C1 segment of cervical spinal cord (tissue), 14 donors: ENCODE data around the gene WFDC10B.
"Not testable (repeated sequence)": the region's sequence is repeated elsewhere in the genome, so short reads cannot be mapped to it uniquely, and the experiment has no call there.

ENCODE experiments used
- DNase-seq, 14 donors: peaks; one replicate each; lab custom pipeline; 2025; lab: John Stamatoyannopoulos, UW

Gene WFDC10B

GRCh38 chr20:45704969-45705637, at the start of gene WFDC10B:
Gene WFDC10B (minus strand): TSS chr20:45705019. CDS start chr20:45685992, 19,027 bp downstream.
- no peak for DNase-seq

- no peak for DNase-seq
Measured at GRCh38 chr20:45752746-45753145, 47.9 kb upstream of the WFDC10B start.

DNA sequence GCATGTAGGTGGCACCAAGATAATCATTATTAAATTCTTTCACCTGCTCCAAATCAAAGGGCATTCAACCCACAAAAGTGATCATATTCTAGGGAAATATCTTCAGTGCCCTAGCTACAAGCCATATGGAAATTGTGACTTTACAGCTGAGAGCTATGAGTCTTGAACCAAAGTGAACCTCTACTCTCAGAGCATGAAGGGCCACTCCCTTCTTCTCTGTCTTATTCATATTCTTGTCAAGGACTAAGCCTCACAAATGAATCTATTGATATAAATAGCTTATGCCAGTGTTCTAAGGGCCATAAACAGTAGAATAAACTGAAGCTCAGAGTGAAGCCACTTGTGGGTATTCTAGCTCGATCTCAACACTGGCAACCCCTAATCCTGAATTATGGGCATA, 46.9 kb upstream of the WFDC10B start:
- DNase-seq = no peak

DNA sequence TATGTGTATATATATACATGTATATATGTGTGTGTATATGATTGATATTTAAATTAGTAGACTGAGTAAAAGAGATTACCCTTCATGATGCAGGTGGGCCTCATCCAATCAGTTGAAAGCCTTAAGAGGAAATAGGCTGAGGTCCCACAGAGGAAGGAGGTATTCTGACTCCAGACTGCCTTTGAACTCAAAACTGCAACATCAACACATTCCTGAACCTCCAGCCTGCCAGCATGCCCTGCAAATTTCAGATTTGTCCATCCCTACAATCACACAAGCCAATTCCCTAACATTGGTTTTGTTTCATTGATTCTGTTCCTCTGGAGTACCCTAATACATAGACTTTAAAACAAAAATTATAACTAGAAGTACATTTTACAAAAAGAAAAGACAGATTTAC, 40.2 kb upstream of the WFDC10B start:
- DNase-seq = no peak

DNA sequence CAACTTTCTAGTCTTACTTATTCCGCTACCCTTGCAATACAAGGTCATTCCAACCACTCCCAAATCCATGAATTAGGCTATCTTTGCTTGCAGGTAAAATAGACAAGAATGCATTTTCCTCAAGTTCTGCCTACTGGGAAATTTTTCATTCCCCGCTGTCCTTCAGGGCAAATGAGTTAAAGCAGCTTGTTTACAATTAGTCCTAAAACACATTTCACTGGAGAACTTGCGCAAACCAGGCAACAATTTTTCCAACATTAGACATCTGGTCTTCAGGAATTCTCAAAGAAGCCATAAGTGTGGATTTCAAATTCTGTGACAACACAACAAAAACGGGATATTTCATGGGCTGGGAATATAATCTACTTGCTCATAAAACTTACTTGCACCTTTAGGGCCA, 37.8 kb upstream of the WFDC10B start:
- DNase-seq = no peak

DNA sequence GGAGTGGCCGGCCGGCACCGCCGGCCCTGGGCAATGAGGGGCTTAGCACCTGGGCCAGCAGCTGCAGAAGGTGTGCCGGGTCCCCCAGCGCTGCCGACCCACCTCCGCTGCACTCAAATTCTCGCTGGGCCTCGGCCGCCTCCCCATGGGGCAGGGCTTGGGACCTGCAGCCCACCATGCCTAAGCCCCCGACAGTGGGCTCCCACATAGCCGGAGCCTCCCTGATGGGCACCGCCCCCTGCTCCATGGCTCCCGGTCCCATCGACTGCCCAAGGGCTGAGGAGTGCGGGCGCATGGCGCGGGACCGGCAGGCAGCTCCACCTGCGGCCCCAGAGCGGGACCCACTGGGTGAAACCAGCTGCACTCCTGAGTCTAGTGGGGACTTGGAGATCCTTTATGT, 31.2 kb upstream of the WFDC10B start:
- DNase-seq = no peak

DNA sequence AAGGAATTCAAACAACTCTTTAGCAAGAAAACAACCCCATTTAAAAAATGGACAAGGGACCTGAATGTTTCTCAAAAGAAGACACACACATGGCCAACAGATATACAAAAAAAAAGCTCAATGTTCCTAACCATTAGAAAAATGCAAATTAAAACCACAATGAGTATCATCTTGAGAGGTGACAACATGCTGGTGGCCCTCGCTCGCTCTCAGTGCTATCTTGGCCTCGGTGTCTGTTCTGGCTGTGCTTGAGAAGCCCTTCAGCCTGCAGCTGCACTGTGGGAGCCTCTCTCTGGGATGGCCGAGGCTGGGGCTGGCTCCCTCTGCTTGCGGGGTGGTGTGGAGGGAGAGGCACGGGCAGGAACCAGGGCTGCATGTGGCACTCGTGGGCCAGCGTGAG, 30.7 kb upstream of the WFDC10B start:
- DNase-seq = no peak

- no peak for DNase-seq
Measured at GRCh38 chr20:45732199-45732598, 27.4 kb upstream of the WFDC10B start.

DNA sequence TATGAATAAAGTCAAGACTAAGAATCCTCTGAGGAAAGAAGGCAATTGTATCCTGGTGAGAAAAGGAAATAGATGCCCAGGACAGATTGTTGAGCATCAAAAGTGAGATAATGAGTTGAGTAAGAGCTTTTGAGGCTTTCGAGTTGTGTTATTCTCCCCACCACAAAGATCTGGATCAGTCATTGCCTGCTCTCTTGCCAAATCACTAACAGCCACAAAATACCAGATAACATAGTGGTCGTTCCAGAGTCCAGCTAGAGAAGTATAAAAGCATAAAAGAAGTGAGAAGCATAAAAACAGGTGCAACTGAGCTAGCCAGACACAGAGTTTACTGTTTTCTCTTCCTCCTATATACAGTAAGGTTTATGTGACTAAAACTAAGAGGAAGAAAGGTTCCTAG, 22.2 kb upstream of the WFDC10B start:
- DNase-seq = no peak

GRCh38 chr20:45725134-45725533, 20.3 kb upstream of the WFDC10B start:
- DNase-seq = no peak

GRCh38 chr20:45722047-45722446, 17.2 kb upstream of the WFDC10B start, which contains the start of gene SPINT4:
Gene SPINT4 (plus strand): TSS chr20:45722347. CDS start chr20:45722368, 21 bp downstream.
- DNase-seq = no peak

DNA sequence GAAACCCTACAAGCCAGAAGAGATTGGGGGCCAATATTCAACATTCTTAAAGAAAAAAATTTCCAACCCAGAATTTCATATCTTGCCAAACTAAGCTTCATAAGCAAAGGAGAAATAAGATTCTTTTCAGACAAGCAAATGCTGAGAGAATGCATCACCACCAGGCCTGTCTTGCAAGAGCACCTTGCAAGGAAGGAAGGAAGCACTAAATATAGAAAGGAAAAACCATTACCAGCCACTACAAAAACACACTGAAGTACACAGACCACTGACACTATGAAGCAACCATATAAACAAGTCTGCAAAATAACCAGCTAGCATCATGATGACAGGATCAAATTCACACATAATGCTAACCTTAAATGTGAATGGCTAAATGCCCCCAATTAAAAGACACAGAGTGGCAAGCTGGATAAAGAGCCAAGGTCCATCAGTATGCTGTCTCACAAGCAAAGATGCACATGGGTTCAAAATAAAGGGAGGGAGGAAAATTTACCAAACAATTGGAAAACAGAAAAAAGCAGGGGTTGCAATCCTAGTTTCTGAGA, 11.4 kb upstream of the WFDC10B start:
- DNase-seq = not testable (repeated sequence)

DNA sequence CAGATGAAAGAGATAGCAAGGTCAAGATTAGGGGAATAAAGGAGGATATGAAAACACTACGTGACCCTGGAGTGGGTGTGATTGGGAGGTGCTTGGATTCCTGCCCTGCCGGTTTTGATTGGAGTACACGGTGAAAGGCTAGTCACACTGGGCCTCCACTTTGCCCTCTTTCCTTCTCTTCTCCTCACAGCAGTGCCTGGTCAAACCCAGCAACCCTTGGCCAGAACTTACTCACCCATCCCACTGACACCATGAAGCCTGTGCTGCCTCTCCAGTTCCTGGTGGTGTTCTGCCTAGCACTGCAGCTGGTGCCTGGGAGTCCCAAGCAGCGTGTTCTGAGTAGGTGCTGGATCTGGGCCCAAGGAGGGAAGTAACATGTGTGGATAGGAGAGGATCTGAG, 2.9 kb downstream of the WFDC10B start, which contains the start of gene WFDC13:
Gene WFDC13 (plus strand): TSS at position 166 of the 400 bp plus-strand sequence. CDS start 86 bp downstream, at position 252.
- DNase-seq = no peak

DNA sequence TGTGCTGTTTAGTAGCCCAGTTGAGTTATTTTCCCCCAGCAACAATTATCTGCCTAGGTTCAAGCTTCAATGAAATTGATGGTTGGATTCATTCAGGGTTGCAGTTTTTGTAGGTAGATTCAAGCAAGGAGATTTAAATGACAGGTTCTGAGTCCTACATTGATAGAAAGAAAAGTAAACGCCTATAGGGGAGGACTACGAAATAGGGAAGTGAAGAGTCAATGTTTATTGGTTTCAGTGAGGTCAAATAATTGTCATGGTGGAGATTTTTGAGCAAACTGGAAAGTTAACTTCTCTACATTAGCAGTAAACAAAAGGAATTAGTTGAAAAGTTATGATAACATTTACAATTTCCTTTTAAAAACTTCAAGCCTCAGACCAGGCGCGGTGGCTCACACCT, 3.7 kb downstream of the WFDC10B start:
- no peak for DNase-seq

DNA sequence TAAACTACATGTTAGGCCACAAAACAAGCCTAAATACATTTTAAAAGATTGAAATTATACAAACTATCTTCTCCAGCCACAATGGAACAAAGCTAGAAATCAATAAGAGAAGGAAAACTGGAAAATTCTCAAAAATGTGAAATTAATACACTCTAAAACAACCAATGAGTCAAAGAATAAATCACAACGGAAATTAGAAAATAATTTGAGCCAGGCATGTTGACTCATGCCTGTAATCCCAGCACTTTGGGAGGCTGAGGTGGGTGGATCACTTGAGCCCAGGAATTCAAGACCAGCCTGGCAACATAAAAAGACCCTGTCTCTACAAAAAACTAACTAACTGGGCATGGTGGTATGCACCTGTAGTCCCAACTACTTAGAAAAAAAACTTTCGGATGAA, 9.3 kb downstream of the WFDC10B start:
- DNase-seq = no peak

DNA sequence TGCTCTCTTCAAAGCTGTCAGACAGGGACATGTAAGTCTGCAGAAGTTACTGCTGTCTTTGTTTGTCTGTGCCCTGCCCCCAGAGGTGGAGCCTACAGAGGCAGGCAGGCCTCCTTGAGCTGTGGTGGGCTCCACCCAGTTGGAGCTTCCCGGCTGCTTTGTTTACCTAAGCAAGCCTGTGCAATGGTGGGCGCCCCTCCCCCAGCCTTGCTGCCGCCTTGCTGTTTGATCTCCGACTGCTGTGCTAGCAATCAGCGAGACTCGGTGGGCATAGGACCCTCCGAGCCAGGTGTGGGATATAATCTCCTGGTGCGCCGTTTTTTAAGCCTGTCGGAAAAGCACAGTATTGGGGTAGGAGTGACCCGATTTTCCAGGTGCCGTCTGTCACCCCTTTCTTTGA, 11.5 kb downstream of the WFDC10B start:
- DNase-seq = not testable (repeated sequence)

DNA sequence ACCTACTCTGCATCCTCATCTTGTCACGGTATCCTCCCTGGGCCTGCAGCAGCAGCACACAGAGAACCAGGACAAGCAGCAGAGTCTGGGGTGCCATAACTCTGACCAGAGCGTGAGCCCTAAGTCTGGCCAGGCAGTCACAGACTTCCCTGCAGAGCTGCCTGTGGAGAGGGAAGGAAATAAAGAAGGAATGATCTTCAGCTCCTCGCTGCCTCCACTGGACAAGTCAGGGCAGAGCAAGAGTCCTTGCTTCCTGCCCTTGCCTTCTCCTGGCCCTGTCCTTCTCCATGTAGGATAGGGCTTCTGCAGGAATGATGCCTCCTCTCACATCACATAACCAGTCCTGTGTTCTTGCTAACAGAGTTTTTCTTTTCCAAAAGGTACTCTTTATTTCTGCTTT, 18.9 kb downstream of the WFDC10B start:
- DNase-seq = no peak

GRCh38 chr20:45679650-45680049, 25.2 kb downstream of the WFDC10B start:
- no peak for DNase-seq

GRCh38 chr20:45672765-45673164, 32.1 kb downstream of the WFDC10B start:
- no peak for DNase-seq

GRCh38 chr20:45670139-45670538, 34.7 kb downstream of the WFDC10B start, which contains the start of gene WFDC11:
Gene WFDC11 (minus strand): TSS chr20:45670239. CDS start chr20:45650600, 19,639 bp downstream.
- no peak for DNase-seq

- not testable (repeated sequence) for DNase-seq
Measured at GRCh38 chr20:45657038-45657437, 47.8 kb downstream of the WFDC10B start.

- not testable (repeated sequence) for DNase-seq
Measured at GRCh38 chr20:45651726-45652125, 53.1 kb downstream of the WFDC10B start.

DNA sequence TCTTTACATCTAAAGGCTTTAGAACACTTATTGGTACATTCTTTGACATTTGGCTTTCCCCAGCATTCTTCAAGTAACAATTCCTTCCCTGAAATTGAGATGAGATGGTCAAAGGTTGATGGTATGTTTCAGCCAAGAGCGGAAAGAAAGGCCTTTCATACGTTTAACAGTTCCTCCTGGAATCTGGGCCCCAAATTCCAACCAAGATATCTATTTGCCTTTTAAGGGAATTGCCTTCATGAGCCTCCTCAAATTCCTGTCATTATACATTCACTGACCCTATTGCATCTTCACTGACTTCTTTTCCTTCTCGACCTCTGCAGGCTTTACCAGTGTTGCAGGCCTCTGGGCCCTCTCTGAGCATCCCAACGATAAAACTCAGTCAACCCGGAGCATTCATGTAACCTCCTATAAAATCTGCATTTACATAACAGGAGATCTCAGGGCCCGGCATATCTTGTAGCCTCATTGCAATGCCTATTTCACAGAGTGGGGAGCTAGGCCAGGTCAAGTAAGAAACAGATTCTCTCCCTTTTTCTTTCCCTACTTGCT, 55.4 kb downstream of the WFDC10B start:
- DNase-seq = no peak
